Activated B cell treated with CpG ODN at 0.5 μM for 24 hours (primary cell): ENCODE data around the gene PNPT1. TPM values are rescaled to one million over a fixed set of nuclear protein-coding genes. Genes with fewer than 3 reads are reported as not detected.

ENCODE experiments used
- ATAC-seq: fragments of 200-7000 bp; cut with Tn5 transposase; one replicate; pipeline ENCODE4 v1.10.0; 2021; ENCODE audit warnings: low read depth, mild to moderate bottlenecking, moderate library complexity
- CTCF ChIA-PET: fragments of 350-600 bp; sonication (Branson Sonifier 250); formaldehyde crosslinking; loops from one replicate; lab custom pipeline; 2021; ENCODE audit warnings: antibody characterized with exemption; lab: Charles Lee
- POLR2A ChIA-PET: fragments of 350-600 bp; sonication (Branson Sonifier 250); formaldehyde crosslinking; loops from one replicate; lab custom pipeline; 2021; ENCODE audit warnings: antibody characterized with exemption; lab: Charles Lee
- DNase-seq: peaks from one replicate; pipeline ENCODE4 v3.0.0; 2022
- H3K27ac Mint-ChIP-seq: one replicate; pipeline ENCODE4 v1.8.0; 2020; ENCODE audit warnings: mixed read lengths
- H3K27me3 Mint-ChIP-seq: one replicate; pipeline ENCODE4 v1.8.0; 2021; ENCODE audit warnings: mixed read lengths
- H3K36me3 Mint-ChIP-seq: one replicate; pipeline ENCODE4 v1.8.0; 2021; ENCODE audit warnings: low read depth, mixed read lengths
- H3K4me1 Mint-ChIP-seq: one replicate; pipeline ENCODE4 v1.8.0; 2021; ENCODE audit warnings: mixed read lengths
- H3K4me3 Mint-ChIP-seq: one replicate; pipeline ENCODE4 v1.8.0; 2020; ENCODE audit warnings: mild to moderate bottlenecking, mixed read lengths
- H3K9me3 Mint-ChIP-seq: one replicate; pipeline ENCODE4 v1.8.0; 2020; ENCODE audit warnings: mixed read lengths
- CTCF ChIP-seq: fragments of 200-600 bp; IDR thresholded peaks from one replicate; pipeline ENCODE4 v1.8.0; 2022; ENCODE audit warnings: antibody characterized with exemption, mild to moderate bottlenecking
- intact Hi-C: fragments of 100-400 bp; cut with micrococcal nuclease; formaldehyde crosslinking; loops from one replicate; pipeline ENCODE4 v1.15.1; 2024
- total RNA-seq: library from RNA; stranded (reverse); gene quantifications from 2 replicates; pipeline ENCODE4 v1.2.3, GENCODE V29; 2022

Gene PNPT1
- total RNA-seq, 1 donor from 2014 or later, result 35.8 TPM

GRCh38 chr2:55585451-55586080 is 108.1 kb downstream of the PNPT1 start:
- H3K36me3 Mint-ChIP-seq, result peaks cover 60% of the 10 kb centered on the region
- ATAC-seq, result no peak
- H3K4me3 Mint-ChIP-seq, result no peak overlapping the region
- POLR2A ChIA-PET, result no interaction called here
- no peak for TF ChIP-seq CTCF
- intact Hi-C loops, result no loop called here
- H3K4me1 Mint-ChIP-seq, result peaks cover 2% of the 10 kb centered on the region
- DNase-seq, result no peak
- no peak overlapping the region for H3K27ac Mint-ChIP-seq
- CTCF ChIA-PET, result no interaction called here
- H3K27me3 Mint-ChIP-seq, result no peaks in the 10 kb centered on the region
- no peaks in the 10 kb centered on the region for H3K9me3 Mint-ChIP-seq

Other genes with a start within 250 kb of the PNPT1 start
- gene CFAP36, start 174.1 kb downstream of the PNPT1 start, total RNA-seq, result 15.9 and 17.1 TPM in 2 replicates
- 75.6 and 82.4 TPM in 2 replicates for gene PPP4R3B, start 76.2 kb downstream of the PNPT1 start, total RNA-seq
- not detected in 2 replicates for gene EFEMP1, start 229.9 kb upstream of the PNPT1 start, total RNA-seq